ENCODE results near the gene GNGT1.

GRCh38 chr7:93926800-93927199 is 20.4 kb downstream of the GNGT1 start:
- TF ChIP-seq NR3C1 (CRISPR knock-in tag; conservative IDR thresholded peaks at IDR 0.05; ENCODE audit: low read depth) (no peak), CTCF (IDR thresholded peaks at IDR 0.05) (no peak), USF1 (CRISPR knock-in tag; IDR thresholded peaks at IDR 0.05) (no peak), ZNF281 (CRISPR knock-in tag; IDR thresholded peaks at IDR 0.05) (no peak), MAX (CRISPR knock-in tag; IDR thresholded peaks at IDR 0.05) (no peak), ARID4B (CRISPR knock-in tag; IDR thresholded peaks at IDR 0.05; ENCODE audit: borderline replicate concordance) (no peak)
